ENCODE results near the gene RIMKLA. TPM values are rescaled to one million over a fixed set of nuclear protein-coding genes. Genes with fewer than 3 reads are reported as not detected.

The RIMKLA gene
- total and polyA plus RNA-seq, 2 donors (not counting 3 experiments of a cell fraction or from before 2014, with no cell fraction given), result 0.01 TPM; not detected in 1

GRCh38 chr1:42430286-42431135 lies 49.9 kb downstream of the RIMKLA start:
- no peaks in the 10 kb centered on the region for H3K27me3 ChIP-seq (ENCODE audit: control insufficient read depth in 2 of 2, insufficient read depth in 2 of 2, low read length in 2 of 2)
- no peaks in the 10 kb centered on the region for H3K9me1 ChIP-seq (replicated peaks; ENCODE audit: control insufficient read depth, extremely low read depth, insufficient read depth, low read length)
- no peak for FAIRE-seq
- dilution Hi-C loops (cut with MboI; ENCODE audit: extremely low pct_ligation_motif_present, low sequenced_read_pairs), result no loop called here
- H3K27ac ChIP-seq (ENCODE audit: insufficient read depth, low read depth, low read length), result no peak overlapping the region
- H3K79me2 ChIP-seq (ENCODE audit: control insufficient read depth, insufficient read depth, low read length), result no peaks in the 10 kb centered on the region
- intact Hi-C loops (cut with micrococcal nuclease), result no loop called here
- H3K9ac ChIP-seq (replicated peaks; ENCODE audit: extremely low read depth, insufficient read depth, low read length), result no peak overlapping the region
- H4K20me1 ChIP-seq (replicated peaks; ENCODE audit: control insufficient read depth, extremely low read depth, insufficient read depth, low read length), result no peaks in the 10 kb centered on the region
- H3K4me3 ChIP-seq (replicated peaks in 1 of 3; ENCODE audit: insufficient read depth in 1 of 3, low read depth in 1 of 3, low read length in 3 of 3), result no peak overlapping the region
- CTCF ChIA-PET, result interaction anchor here (0.6 to 1.2 kb wide), 2 partner anchors 9 to 52 kb away, joined by 3 to 4 read pairs; no protein-coding TSS in a partner anchor
- no peak overlapping the region for H3K4me2 ChIP-seq (ENCODE audit: insufficient read depth, low read length)
- peaks cover 12% of the 10 kb centered on the region for H3K4me1 ChIP-seq (ENCODE audit: control insufficient read depth, extremely low read depth, insufficient read depth, low read length)
- no peaks in the 10 kb centered on the region for H3K9me3 ChIP-seq (replicated peaks; ENCODE audit: control insufficient read depth, insufficient read depth, low read length)
- TF ChIP-seq MAX (IDR thresholded peaks at IDR 0.05; ENCODE audit: insufficient read depth, insufficient read length) (no peak), EZH2 (IDR thresholded peaks at IDR 0.05; ENCODE audit: borderline replicate concordance, low read depth, low read length, severe bottlenecking) (no peak), CTCF (IDR thresholded peaks at IDR 0.05; ENCODE audit: extremely low read depth in 1 of 2, insufficient read depth in 1 of 2, low read depth in 1 of 2, low read length in 2 of 2) (no peak), POLR2AphosphoS5 (IDR thresholded peaks at IDR 0.05; ENCODE audit: insufficient read depth, low read depth, low read length) (no peak), GATA2 (IDR thresholded peaks at IDR 0.05; ENCODE audit: insufficient read depth, insufficient read length, low read depth, low read length) (no peak), FOS (IDR thresholded peaks at IDR 0.05; ENCODE audit: borderline replicate concordance, insufficient read depth, low read length) (no peak), POLR2A (IDR thresholded peaks at IDR 0.05; ENCODE audit: low read depth, low read length) (no peak), MYC (IDR thresholded peaks at IDR 0.05; ENCODE audit: low read depth, low read length) (no peak), JUN (IDR thresholded peaks at IDR 0.05; ENCODE audit: borderline replicate concordance, insufficient read depth, insufficient read length, low read depth) (no peak)
- no peak overlapping the region for H2AFZ ChIP-seq (ENCODE audit: low read depth, low read length)
- POLR2A ChIA-PET, result no interaction called here
- H3K36me3 ChIP-seq (ENCODE audit: control insufficient read depth in 2 of 2, extremely low read depth in 1 of 2, insufficient read depth in 2 of 2, low read length in 2 of 2), result no peaks in the 10 kb centered on the region
- DNase-seq (ENCODE audit: low read depth, low spot score), result peak; percentile 12
- no TSS peak for BruUV-seq (replicated peaks)
